HUDEP-2 (cell line): ENCODE data around the gene ERC2.

Experiments
- DNase-seq, 76 experiments: peaks; one replicate each; lab custom pipeline; 2025; ENCODE audit not compliant: unreplicated experiment in 76 of 76; lab: John Stamatoyannopoulos, UW

ERC2 gene

DNA sequence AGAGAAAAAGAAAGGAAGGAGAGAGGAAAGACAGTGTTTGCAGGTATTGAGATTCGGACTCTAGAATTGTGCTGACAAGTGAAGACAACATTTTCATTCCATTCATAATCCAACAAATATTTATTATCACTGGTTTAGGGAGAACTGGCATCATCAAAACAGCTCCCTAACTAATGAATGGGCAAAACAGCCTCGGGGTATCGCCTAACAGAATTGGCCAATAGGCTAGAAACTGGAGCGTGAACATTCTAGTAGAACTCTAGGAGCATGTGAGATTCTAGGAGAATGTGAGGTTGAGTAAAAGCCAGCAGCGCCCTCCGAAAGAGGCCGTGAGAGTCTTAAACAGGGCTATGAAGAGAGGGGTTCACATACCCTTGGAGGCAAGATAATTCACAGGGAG is 759.3 kb downstream of the ERC2 start:
- no peak for DNase-seq

DNA sequence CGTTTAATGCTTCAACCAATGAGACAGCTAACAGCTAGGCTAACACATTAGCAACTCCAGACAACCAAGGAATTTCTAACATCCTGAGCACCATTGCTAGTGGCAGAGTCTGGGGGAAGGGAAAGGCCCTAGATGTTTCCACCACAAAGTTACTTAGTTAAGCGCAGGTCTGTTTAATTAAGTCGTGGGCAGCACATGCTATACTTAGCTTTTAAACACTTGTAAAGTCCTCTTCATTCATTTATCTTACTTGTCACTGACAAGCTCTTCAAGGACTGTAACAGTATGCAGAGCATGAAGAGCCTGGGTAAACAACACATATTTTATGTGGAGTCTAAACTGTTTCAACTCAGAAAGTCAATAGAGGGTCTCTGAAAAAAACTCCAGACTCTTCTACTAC is 760.0 kb downstream of the ERC2 start:
- no peak for DNase-seq

DNA sequence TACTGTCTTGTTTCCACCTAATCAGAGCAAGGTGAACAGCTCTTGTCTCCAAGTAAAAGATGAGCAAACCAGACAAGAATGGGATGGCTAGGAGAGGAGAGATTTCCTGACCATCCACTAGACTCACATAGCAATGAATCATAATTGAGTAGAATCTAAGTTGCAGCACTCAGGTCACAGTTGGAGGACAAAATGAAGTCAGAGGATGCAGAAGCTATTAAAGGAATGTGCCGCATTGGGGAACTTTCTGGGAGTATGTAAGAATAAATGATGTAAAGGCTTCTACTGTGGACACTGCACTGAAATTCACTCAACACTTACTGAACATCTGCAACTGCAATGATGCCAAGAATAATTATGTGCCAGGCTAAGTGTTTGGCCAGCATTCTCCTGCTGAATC is 763.7 kb downstream of the ERC2 start:
- DNase-seq, result no peak

DNA sequence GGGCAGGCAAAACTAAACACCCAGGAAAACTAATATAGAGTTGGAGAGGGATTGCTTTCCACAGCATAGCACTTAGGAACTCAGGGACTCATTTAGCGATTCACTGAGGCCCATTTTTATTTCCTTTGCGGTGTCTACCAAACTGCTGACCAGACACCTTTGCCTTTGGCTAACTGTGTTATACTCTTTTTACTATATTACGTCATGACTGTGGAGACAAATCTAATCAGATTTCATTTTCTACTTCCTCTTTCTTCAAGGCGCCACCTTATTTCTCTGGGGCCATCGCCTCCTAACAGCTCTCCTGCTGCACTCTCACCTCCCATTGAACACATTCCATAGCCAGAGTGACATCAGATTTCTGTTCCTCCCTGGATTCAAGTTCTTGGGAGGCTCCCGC is 765.4 kb downstream of the ERC2 start:
- no peak for DNase-seq

DNA sequence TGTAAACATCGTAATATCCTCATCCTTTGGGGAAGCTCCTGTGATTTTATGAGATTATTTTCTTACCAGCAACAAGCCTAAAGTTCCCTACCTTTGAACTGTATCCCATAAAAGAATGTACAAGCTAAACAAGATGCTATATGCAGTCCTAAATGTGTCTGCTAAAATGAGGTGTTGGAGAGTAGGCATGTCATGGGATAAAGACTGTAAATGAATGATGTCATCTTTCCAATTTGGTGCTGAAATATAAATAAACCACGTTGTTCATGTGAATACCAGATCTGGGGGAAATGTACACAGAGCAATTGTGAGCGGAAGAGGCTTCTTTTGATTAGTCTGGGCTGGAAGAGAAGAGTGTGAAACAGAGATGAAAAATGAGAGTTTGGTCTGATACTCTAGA is 766.3 kb downstream of the ERC2 start:
- no peak for DNase-seq

DNA sequence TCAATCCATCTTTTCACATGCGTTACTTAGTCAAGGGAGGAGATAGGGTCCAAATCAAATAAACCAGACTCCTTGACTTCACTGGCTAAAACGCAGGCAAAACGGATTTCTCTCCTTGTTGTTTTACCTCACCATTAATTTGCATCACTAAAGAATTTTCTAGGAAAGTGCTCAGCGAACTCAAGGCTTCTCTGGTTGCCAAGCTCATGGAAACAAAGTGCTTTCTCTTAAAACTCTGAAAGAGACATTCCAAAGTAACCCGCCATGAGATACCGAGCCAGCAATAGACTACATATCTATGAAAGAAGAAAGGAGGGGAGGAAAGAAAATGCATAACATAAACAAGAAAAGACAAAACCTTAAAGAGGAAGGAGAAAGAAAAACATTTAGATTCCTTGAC is 769.4 kb downstream of the ERC2 start:
- no peak for DNase-seq

DNA sequence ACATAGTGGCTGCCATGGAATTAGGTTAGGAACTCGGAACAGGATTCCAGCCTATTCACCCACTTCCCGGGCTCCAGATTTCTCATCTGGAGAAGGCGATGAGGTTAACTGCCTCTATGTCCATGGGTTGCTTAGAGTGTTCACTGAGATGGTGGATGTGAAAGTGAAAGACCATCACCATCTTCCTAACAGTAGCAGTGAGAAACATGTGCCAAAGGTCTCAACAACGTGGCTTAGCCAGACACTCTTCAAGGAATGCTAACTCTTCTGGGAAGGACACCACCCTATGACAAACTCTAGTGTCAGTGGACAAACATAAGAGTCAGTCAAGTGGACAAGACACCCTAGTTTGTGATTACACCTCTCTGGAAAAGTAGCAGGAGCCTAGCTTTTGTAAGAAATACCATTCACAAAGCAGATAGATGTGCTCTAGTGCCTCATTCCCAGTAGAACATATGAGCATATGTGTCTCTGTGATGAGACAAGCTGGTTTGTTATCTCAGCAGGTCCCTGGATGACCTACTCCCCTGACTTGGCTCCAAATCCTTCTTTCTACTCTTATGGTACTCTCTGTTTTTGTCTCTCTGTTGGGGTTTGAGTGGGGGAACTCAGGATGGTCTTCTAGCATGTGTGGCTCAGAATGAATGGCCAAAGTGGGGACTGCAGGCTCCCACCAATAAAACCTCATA is 770.9 kb downstream of the ERC2 start:
- no peak for DNase-seq

DNA sequence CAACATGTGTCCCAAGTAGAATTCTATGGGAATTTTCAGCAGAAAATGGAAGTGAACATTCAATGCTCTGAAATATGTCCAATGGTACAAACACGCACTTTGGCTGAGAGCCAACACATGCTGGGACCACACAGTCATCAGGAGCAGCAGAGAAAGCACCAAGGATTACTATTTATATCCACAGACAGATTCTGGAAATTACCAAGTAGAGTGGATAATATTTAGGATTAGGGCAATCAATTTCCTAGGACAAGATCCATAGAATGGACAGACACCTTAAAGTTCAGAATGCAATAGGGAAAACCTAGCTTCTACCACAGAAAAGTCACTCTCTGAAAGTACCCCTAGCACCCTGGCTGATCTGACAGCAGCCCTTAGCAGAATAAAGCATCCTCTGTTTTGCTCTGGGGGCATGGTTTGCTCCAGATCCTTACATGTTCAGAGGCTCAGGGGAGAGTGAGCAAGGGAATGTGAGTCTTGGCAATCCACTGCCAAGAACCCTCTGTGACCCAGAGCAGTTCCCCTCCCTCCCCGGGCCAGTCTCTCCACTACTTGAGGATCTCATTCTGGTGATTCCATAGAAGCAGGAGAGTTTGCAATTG is 775.2 kb downstream of the ERC2 start:
- DNase-seq, result no peak

DNA sequence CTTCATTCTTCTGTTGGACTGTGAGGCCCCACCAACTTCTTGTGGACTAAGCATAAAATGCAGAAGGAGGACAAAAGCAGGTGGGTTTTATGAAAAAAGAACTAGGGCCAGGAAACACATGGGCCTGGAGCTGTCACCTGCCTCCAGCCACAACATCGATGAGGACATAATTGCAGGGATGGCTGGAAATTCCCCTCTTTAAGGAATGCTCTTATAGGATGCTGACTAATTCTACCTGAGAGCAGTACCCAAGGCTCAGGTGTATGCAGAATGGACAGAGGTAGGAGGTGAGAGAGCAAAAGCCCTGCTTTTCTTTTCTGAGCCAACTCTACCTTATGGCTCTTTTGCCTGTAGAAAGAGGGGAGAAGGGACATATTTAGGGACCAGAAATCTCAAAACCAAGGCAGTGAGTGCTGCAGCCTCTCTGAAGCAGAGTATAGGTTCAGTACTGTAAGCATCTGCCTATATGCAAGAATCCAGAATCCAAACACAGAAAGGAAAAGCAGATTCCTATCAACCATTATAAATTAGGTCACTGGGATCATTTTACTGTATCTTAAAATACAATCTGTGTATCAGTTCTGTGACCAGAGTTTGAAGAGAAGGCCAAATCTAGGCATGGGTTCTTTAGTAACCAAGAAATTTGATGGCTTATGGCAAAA is 775.8 kb downstream of the ERC2 start:
- DNase-seq, result no peak

DNA sequence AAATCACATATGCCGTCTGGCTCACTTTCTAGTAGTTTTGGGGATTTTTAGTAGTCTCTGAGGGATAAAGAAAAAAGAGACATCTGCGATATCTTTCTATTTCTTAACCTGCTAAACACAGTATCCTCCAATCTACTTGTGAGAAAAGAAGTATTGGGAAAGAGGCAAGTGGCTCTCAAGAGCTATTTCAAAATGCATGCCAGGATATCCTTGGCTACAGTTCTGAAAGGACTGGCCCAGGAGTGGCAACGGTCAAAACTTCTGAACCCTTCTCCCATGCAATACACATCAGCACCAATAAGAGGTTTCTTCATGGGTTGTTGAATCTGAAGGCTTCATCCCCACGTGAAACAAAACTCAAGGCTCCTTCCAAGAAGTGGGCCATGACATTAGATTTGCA is 777.1 kb downstream of the ERC2 start:
- no peak for DNase-seq

DNA sequence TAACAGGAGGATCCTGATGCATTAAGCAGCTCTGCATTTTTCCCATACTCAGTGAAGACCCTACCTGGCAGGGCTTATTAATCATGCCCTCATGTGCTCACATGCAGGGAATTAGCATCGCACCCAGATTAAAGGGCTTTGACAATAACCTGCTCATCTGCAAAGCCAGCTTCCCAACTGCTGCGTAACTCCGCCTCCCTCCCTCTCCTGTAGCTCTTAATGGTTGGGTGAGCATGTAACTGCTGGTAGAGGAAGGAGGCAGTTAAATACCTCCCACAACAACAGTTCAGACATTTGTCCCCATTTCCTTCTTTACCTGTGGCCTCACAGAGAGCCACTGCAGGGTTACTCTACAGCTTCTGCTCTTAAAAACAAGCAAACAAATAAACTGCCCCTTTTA is 777.5 kb downstream of the ERC2 start:
- no peak for DNase-seq

DNA sequence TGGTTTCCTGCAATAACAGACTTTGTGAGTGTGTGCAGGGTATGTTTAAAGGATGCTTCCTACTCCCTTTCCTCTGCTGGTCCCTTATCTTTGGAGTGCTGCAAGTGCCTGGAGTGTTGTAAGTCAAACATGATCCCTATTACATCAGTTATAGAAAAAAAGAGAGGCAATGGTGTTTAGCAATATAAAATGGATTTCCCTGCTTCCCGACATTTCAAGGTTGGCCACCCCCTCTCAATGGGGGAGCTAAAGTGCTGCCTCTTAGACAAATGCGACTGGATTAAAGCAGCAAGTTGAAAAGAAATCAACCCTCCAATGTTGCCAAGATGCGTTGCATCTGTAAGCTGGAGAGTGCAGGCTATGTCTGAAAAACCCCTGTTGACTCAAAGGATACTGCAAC is 778.1 kb downstream of the ERC2 start:
- DNase-seq, result no peak

DNA sequence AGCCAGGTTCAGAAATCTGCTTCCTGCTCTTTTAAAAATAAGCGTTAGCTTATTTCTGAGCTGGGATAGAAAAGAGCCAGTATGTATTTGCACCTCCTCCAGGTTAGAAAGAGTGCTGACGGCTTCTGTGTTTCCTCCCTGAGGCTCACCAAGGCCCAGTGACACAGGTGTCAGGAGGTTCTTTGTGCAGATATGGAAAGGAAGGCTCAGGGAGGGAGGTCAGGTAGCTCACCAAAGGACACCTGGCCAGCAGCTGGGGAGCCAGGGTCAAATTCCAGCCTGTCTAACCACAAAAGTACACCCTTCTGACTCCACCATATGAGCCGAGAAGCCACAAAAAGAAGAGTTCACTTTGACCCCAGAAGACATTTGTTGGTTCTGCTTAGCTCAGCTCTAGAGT is 780.1 kb downstream of the ERC2 start:
- no peak for DNase-seq

DNA sequence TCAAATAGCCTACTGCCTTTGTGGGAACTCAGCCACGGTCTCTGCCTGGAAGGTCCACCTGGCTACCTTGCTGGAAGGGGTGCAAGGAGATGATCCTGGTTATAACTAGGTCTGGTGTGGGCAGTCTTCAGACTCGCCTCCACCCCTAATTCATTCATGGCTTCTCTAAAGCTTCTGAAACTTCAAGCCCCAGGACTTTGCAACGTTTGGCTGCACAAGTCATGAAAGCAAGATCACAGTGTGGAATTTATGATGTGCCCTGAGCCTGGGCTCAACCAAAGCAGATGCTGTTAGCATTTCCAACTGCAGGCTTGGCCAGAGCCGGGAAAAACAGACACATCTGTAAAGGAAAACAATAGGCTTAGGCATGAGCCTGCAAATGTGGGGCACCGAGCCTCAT is 780.7 kb downstream of the ERC2 start:
- no peak for DNase-seq

DNA sequence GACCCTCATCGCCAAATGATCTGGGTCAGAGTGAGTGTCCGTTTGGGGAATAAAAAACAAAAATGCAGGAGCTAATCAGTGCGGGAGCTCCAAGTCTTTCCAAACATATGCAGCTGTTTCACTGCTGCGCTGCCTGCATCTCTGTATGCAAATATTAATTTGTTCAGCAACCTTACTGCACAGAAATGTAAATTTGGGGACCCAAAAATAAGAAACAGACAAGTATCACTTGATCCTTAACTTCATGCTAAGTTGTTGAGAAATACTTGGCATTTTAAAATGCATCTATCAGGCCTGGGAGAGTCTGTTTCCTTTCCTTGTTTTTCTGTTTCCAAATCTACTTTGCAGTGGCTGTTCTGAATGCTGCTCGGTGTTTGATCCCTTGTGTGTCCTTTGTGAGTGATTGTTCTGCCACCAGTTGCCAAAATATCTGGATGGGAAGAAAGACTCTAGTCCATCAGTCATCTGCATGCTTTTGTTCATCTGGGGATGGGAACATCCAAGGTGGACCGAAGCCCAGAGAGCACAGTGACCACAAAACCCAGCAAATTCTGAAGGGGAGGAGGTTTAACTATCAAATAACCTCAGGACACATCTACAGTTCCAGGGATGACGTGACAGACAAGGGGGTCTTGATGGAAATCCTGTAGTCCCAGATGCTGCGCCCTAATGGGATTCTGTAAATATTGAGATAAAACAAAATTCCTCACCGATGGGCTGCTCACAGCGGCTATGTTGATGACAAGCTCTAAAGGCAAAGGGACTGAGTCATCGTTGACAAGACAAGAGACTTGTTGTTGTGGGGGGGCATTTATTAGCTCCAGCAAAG is 781.6 kb downstream of the ERC2 start:
- DNase-seq, result no peak

DNA sequence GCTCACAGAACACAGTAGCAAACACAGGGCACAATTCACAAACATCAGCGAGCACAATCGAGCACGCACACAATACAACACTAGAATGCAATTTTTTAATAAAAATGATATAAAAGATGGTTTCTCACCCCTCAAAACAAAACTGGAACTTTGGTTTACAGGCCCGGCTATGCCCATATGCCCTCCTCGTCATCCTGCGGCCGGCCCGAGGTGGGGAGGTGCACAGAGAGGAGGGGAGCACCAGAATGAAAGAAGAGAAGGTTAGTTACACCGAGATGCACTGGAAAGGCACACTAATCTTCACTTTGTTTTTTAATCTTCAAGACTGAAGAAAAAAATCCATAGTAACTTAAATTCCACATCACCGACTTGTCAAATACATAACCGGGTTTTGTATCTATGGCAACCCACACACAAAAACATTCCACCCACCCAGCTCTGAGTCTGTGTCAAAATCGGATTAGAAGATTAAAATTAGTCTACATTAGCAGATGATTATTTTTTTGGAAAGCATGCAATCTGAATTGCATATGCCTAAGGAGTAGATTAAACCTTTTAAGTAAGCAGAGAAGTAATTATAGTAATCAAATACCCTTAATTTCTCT is 784.5 kb downstream of the ERC2 start:
- DNase-seq, result no peak

DNA sequence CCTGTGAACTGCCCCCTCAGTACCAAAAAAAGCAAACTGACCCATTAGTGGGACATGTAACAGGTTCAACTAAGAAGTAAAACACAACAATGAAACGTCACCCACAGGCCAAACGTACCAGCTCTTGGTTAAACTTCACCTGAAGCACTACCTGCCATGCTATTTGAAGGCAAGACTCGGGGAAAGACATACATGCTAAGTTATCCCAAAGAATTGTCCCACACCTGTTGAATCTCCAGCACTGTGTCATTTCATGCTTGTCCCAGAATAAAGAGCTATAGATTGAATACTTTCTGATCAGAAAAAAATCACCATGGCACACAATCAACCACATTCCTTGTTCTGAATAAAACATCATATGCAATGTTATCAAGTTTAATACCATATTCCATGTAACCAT is 785.8 kb downstream of the ERC2 start:
- no peak for DNase-seq

DNA sequence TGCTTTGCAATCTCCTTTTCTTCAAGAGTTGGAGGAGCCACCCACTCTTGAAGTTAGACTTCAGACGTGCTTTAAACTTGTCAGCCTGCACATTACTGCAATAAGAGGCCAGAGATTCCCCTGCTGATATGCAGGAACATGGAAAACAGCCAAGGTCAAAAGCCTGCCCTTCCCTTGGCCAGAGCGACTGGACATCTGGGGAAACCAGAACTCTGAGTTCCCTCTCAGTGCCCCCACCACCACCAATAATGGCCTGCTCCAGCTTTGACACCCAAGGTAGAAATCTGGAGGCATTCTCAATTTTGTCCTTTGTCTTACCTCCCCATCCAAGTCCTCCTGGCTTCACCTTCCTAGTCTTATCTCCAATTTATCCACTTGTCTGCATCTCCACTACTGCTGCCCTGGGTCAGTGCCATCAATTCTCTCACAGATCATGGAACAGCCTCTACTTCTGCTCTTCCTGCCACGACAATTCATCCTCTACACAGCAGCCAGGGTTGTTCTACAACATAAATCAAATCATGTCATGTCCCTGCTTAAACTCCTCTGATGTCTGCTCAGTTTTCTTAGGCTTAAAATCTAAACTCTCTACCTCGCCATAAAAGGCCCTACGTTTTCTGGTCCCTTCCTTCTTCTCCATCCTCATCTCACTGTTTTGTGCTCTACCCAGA is 789.6 kb downstream of the ERC2 start:
- DNase-seq, result no peak

DNA sequence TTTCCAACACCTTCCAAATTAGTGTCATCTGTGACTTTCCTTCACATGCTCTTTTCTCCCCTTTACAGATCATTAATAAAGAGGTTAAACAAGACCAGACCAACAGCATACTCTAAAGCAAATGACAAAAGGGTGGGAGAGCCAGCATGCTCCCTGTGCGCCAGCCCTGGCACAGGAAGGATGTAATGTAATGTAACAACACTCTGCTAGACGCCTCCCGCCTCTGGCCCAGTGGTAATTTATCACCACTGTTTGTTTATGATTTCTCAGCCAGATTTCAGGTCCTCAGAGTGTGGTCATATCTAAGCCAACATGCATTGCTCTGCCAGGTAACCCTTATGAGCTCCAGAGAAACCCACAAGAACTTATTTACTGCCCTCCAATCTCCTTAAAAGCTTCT is 791.6 kb downstream of the ERC2 start:
- no peak for DNase-seq

DNA sequence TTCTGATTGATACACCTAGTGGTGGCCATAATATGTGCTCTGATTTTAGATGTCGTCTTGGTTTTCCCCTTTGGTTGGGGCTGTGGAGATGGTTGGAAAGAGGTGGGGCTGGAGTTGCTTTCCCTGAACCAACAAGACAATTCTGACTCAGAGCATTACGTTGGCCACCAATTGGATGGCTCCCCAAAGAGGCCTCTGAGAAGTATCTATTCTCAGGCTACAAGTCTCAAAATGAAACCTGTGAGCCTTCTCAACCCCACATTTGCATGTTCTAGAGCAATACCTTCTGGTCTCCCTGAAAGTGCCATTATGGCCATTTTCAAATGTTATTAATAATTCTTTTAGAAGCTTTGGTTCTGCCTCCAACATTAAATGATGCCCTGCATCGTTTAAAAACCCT is 792.8 kb downstream of the ERC2 start:
- DNase-seq, result no peak

DNA sequence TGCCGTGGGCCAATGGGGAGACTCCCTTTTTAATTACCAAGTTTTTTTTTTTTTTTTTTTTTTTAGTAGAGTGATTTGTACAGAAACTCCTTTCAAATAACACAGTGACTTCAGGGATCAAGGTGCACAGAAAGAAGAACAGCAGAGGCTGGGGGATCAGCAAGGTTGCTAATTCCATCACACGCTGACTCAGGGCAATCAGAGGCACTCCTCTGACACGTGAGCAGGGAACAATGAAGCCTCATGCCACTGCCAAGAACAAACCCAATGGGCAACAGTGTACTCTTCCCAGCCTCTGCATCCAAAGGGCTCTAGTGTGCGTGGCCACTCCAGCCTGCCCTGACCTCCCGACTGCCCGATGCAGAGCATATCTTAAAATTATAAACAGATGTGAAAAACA is 794.5 kb downstream of the ERC2 start:
- no peak for DNase-seq
